Right hindlimb (tissue), 1 donor: ENCODE measurements around the gene NSG2.
"Not testable (repeated sequence)": the region's sequence is repeated elsewhere in the genome, so short reads cannot be mapped to it uniquely, and the experiment has no call there.

Experiments used
- DNase-seq: peaks from one replicate; pipeline ENCODE4 v3.0.0-alpha.2; 2018

NSG2 gene

DNA sequence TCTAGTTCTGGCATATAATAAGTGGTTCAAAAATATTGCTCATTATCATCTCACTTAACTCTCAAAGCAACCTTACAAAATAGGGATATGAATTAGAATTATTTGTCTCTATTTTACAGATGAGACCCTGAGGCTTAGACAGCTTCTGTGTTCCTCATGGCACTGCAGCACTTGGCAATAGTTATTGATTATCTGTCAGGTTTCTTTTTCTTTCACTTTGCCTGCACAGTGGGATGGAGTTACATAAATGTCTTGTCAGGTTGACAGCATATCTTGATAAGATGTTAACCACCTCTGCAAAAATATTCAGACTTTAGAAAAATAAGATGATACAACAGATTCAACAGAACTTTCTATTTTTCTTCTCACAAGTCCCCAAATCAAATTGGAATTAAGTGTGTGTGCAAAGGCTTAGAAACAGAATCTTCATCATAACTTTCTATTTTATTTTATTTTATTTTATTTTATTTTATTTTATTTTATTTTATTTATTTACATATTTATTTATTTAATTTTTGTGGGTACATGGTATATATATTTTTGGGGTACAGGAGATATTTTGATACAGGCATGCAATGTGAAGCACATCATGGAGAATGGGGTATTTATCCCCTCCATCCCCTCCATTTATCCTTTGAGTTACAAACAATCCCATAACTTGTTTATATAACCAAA is 17.7 kb downstream of the NSG2 start:
- no peak for DNase-seq

DNA sequence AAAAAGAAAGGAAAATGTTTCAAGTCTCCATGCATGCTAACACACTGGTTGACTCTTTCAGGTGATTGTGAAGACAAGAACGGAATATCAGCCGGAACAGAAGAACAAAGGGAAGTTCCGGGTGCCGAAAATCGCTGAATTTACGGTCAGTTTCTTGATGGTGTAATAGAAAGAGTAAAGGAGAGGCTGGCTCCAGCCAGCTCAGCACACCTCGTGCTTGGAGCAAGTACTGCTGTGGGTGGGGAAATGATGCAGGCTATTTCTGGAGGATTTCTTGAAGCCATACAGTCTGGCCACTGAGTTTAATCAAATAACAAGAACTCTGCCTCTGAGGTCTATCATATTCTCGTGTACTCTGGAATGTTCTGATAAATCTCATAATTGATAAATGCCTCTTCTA is 18.7 kb downstream of the NSG2 start:
- no peak for DNase-seq

GRCh38 chr5:174065528-174066197 is 20.2 kb downstream of the NSG2 start:
- DNase-seq, result no peak

- no peak for DNase-seq
Measured at GRCh38 chr5:174067499-174067898, 22.0 kb downstream of the NSG2 start.

GRCh38 chr5:174071484-174071883 is 26.0 kb downstream of the NSG2 start:
- DNase-seq, result no peak

DNA sequence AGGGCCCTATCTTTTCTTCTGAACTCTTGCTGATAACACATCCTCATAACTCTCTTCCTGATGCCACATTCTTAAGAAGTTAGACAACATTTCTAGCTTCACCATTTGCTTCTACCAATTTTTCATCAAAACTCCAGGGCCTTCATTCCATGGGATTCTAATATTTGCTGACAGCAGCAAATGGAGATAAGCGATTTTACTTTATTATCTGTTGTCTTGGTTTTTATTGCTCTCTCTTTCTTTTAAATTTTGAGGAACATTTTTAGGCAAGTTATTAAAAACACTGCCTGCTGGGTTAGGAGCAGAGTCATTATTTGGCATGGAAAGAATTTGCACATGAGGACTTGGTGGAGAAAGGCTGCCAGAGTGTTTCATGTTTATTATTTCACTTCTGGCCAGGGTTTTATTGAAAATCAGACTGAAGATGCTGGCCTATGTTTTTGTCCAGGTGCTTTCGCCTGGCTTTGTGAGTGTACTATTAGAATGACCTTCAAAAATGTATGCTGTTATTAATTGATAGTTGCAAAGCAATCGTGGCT is 27.7 kb downstream of the NSG2 start:
- no peak for DNase-seq

- no peak for DNase-seq
Measured at GRCh38 chr5:174074369-174074768, 28.9 kb downstream of the NSG2 start.

- no peak for DNase-seq
Measured at GRCh38 chr5:174078416-174078815, 32.9 kb downstream of the NSG2 start.

GRCh38 chr5:174082286-174082685 is 36.8 kb downstream of the NSG2 start:
- no peak for DNase-seq

DNA sequence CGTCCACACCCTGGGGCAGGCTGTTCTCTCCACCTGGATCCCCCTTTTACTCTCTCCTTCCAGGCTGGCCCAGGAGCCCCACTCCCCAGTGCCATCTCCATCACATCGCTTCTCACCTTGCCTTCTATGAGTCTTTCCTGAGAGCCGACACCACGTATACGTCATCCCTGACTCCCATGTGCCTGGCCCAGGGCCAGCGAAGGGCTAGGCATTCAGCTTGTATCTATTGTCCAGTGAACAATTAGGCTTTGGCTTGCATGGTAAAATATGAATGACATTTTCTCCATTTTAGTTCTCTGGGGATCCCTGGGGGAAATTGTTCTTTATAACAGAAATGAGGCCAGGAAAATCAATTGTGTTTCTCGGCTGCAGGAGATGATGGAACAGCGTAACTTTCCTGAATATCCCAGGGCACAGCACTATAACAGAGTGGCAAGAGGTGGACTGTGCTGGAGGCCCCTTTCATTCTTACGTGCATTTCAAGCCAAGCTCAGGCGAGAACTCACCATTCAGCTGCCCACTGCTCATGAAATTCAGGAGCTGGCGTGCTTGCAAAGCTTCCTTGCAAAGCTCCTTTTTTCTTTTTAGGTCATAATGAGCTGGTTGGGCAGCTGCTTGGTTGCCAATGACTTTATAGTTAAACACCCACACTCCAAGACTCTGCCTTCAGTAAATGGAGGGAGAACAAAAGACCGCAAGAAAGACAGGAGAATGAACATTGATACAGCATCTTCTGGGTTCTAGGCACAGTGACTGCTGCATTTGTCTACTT is 37.7 kb downstream of the NSG2 start:
- no peak for DNase-seq

DNA sequence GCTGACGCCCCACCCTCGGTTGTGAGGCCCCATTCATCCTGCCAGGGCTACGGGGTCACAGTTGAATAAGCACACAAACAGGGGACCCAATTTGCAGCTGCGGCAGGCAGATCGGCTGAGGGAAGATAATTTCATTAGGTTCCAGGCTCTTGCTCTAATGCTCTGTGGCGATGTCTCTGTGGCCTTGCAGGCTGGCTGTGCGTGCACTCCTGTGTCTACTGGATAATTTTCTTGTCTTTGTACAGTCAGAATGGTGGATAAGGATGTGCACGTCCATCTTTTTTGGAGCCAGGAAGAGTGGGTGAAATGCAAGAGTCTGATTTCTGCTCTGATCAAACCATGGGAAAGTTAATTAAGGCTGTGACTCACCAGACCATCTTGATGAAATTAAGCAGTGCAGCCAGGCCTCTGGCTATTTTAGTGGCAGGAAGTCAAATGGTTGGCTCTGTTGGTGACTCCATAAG is 39.2 kb downstream of the NSG2 start:
- DNase-seq, result no peak

GRCh38 chr5:174086751-174087150 is 41.2 kb downstream of the NSG2 start:
- DNase-seq, result no peak

- no peak for DNase-seq
Measured at GRCh38 chr5:174087783-174088182, 42.3 kb downstream of the NSG2 start.

DNA sequence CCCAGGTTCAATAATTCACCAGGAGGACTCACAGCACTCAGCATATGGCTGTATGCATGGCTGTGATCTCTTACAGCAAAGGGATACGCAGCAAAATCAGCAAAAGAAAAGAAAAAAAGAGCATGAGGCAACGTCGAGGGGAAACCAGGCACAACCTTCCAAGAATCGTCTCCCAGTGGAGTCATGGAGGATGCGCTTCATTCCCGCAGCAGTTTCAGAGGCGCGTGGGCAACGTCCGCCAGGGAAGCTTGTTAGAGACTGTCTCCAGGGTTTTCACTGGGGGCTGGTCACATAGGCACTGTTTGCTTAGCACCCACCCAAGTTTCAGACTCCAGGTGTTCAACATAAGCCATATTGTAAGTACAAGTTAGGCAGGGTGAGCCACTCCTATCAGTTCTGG is 44.6 kb downstream of the NSG2 start:
- no peak for DNase-seq

DNA sequence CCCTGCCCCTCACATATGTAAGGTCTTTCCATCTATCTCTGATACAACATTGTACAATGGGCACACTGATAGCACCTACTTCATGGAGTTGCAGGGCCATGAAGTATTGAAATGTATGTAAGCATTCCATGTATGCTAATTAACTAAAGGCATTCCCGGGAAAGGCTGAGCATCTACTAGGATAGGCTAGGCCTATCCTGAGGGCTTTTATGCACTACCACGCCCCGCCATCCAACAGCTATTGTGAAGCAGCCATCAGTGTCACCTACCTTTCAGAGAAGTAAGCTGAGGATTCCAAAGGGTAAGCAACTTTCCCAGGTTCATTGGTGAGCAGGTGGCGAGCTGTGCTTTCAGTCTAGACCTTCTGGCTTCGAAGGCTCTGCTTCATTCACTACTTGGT is 47.6 kb downstream of the NSG2 start:
- no peak for DNase-seq

- no peak for DNase-seq
Measured at GRCh38 chr5:174094857-174095606, 49.5 kb downstream of the NSG2 start.

GRCh38 chr5:174096619-174097018 is 51.1 kb downstream of the NSG2 start:
- no peak for DNase-seq

- DNase-seq, result no peak
Measured at GRCh38 chr5:174097486-174098185, 52.1 kb downstream of the NSG2 start.

GRCh38 chr5:174098694-174099093 is 53.2 kb downstream of the NSG2 start:
- no peak for DNase-seq

DNA sequence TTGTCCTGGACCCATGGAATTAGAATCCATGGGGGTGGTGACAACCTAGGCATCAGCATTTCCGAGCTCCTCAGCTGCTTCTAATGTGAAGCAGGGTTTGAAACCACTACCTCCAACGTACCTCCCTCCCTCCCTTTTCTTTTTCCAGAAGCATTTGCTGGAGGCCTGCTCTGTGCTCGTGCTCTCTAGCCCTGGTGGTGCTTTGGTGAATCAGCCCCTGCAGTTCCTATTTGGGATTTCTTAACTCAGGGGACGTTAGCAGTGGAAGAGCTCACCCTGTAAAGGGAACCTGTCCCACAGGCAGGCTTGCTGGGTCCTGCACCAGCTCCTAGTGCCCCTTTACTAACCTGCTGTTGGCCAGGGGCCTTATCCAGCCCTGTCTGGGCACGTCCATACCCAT is 55.0 kb downstream of the NSG2 start:
- DNase-seq, result no peak

GRCh38 chr5:174101195-174101730 is 55.8 kb downstream of the NSG2 start:
- no peak for DNase-seq

- DNase-seq, result not testable (repeated sequence)
Measured at GRCh38 chr5:174102574-174102973, 57.1 kb downstream of the NSG2 start.
